ENCODE results near the gene COMP. TPM values are rescaled to one million over a fixed set of nuclear protein-coding genes. Genes with fewer than 3 reads are reported as not detected.

The COMP gene
- total RNA-seq, 1 donor from 2014 or later, result 5.0 TPM

DNA sequence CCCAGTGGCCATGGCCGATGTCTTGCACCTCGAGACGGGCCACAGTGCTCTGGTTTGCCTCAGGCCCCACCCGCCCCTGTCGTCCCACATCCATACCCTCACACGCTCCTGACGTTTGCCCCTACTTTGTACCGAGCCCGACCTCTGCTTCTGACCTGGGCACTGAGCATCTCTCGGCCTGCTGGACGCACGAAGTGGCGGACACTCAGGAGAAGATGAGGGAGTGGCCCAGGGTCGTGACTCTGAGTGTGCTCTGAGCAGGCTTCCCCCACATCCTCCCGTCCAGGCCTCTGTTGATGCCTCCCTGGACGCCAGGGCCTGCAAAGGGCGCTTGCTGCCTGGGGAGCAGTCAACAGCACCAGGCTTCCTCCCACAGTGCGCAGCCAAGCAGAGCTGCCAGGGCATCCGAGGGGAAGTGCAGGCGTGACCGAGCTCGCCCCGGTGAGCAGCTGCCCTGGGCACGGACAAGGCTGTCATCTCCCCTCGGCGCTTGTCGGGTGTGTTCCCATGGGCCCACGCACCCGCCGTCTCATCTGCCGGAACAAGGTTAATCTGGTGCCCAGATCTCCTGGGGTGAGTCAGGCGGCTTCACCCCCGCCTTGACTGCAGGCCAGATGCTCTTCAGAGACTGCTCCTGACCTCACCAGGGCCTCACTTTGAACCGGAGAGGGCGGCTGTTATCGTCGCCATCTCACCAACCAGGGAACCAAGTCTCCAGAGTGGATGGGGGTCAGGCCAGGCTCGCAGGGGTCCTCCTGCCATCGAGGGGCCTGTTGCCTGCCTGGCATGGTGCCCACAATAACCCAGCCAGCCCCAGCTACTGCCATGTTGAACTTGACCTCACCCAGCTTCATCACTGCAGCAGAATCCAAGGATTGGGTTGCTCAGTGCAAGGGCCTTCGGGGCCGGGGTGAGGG, 27.2 kb downstream of the COMP start:
- H3K36me3 ChIP-seq, result peaks cover 0 to 17% of the 10 kb centered on the region in 2 donors
- no peak overlapping the region for H3K27ac ChIP-seq
- no peak for DNase-seq (ENCODE audit: low spot score in 2 of 2)
- H3K27me3 ChIP-seq, result no peaks in the 10 kb centered on the region
- no peaks in the 10 kb centered on the region for H3K9me3 ChIP-seq
- peaks cover 0 to 9% of the 10 kb centered on the region in 2 donors for H3K4me1 ChIP-seq
- H3K4me3 ChIP-seq, result no peak overlapping the region
- intact Hi-C loops (cut with DNase I), result no loop called here
- TF ChIP-seq, protein P1, sequence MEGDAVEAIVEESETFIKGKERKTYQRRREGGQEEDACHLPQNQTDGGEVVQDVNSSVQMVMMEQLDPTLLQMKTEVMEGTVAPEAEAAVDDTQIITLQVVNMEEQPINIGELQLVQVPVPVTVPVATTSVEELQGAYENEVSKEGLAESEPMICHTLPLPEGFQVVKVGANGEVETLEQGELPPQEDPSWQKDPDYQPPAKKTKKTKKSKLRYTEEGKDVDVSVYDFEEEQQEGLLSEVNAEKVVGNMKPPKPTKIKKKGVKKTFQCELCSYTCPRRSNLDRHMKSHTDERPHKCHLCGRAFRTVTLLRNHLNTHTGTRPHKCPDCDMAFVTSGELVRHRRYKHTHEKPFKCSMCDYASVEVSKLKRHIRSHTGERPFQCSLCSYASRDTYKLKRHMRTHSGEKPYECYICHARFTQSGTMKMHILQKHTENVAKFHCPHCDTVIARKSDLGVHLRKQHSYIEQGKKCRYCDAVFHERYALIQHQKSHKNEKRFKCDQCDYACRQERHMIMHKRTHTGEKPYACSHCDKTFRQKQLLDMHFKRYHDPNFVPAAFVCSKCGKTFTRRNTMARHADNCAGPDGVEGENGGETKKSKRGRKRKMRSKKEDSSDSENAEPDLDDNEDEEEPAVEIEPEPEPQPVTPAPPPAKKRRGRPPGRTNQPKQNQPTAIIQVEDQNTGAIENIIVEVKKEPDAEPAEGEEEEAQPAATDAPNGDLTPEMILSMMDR (IDR thresholded peaks at IDR 0.05), result no peak

DNA sequence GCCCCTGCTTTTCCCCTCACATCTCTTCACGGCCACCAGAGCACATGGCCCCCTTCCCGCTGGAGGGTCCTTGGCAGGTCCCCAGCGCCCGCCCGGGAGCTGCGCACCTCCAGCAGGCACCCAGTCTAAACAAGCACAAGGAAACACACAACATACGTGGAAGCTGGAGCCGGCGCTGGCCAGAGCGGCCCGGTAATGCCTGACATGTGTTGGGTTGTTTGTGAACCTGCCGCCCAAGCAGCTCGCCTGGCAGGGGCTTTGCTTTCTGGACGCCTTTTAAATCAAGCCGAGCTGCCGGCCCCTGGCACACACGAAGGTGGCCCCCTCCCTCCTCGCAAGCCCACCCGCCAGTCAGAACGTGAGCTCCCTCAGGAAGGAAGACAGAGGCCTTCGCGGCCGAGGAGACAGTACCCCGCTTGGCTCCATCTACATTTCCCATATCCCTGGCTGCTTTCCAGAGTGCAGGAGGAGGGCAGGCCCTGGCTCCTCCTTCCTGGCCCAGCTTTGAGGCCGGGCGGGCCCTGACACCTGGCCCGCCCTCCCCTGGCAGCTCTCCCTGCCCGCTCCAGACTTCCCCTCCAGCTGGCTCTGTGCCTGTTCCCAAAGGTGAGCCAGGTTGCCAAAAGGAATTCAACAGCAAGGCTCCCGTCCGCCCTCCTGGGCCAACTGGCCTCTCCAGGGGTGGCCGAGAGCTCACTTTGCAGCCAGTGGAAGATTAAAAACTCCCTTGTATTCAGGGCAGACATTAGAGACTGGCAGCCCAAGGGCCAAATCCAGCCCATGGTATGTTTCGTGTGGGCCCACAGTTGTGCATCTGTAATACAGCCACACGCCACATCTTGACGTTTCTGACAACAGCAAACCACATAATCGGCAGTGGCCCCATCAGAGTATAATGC, 28.7 kb downstream of the COMP start:
- TF ChIP-seq, protein P1 (IDR thresholded peaks at IDR 0.05), result no peak
- no peaks in the 10 kb centered on the region for H3K9me3 ChIP-seq
- H3K27me3 ChIP-seq, result no peaks in the 10 kb centered on the region
- peak overlapping the region in 1 of 2 donors; percentile 34 for H3K4me3 ChIP-seq
- peak overlapping the region in 1 of 2 donors; percentile 26 for H3K27ac ChIP-seq
- peaks cover 0 to 6% of the 10 kb centered on the region in 2 donors for H3K36me3 ChIP-seq
- intact Hi-C loops (cut with DNase I), result no loop called here
- peak in 1 of 2 donors; percentile 72 for DNase-seq (ENCODE audit: low spot score in 2 of 2)
- peaks cover 0 to 9% of the 10 kb centered on the region in 2 donors for H3K4me1 ChIP-seq

DNA sequence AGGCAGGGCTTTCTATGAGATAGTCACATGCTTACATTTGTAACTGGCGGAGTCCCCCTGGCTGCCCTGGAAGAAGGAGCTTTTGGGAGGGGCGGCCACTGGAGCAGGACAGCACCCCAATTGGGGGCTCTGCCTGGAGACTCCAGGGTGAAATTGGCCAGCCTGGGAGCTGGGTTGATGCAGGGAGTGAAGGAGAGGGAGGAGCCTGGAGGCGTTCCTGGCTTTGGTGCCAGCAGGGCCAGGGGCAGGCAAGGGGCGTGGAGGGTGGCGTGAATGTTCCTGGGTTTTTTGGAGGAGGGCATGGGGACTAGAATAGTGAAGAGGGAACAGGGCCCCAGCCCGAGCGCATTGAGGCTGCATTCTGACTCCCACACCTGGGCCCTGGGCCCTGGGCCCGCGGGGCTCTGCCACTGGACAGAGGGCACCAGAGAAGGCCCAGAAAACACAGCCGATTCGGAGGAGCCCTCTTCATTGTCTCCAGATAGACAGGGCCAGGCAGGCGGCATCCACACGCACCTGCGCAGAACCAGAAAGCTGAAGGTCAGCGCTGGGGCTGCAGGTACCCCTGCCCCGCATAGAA, 29.5 kb downstream of the COMP start:
- Histone ChIP-seq H3K27ac (no peak overlapping the region), H3K36me3 (peaks cover 0 to 8% of the 10 kb centered on the region in 2 donors), H3K4me1 (peaks cover 0 to 9% of the 10 kb centered on the region in 2 donors), H3K9me3 (no peaks in the 10 kb centered on the region), H3K4me3 (no peak overlapping the region), H3K27me3 (no peaks in the 10 kb centered on the region)
- intact Hi-C loops (cut with DNase I), result no loop called here
- TF ChIP-seq, protein P1 (IDR thresholded peaks at IDR 0.05), result no peak
- no peak for DNase-seq (ENCODE audit: low spot score in 2 of 2)

DNA sequence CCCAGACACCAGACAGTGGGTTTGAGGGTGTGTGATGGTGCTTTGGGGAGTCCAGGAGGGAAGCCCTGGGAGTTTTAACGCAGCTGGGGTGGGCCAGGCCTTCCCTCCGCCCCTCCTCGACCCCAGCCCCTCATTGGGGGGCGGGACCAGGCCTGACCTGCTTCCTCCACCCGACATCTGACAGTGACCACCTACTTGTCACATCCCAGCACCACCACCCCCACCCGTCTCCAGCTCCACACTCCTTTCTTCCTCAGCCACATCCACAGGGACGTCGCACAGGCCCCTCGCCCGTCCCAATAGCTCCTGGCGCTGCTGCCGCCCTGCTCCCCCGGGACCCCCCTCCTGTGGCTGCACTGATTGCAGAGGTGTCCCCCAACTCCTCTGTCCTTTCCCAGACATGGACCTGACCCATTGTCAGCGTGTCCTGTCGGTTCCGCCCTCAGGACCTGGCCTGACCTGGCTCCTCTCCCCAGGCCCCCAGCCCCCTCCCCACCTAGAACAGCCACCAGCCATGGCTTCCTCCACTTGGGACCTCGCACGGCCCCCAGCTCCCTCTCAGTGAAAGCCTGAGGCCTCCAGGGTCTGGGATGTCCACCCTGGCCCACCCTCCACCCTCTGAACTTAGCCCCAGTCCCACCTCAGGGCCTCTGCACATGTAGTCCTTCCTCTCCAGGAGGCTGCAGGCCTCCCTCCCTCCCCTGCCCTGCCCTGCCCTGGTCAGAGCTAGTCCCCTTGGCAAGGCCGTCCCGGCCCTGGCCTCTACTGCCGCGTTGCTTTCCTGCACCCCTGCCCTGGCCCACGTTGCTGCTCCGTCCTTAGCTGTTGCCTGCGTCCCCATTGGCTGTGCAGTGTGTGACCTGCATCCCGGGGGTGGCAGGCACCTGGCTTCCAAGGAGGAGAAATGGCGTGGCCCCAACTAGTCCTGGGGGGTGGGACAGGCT, 30.4 kb downstream of the COMP start:
- no peak for DNase-seq (ENCODE audit: low spot score in 2 of 2)
- intact Hi-C loops (cut with DNase I), result no loop called here
- Histone ChIP-seq H3K36me3 (peaks cover 0 to 7% of the 10 kb centered on the region in 2 donors), H3K4me3 (no peak overlapping the region), H3K4me1 (peaks cover 0 to 9% of the 10 kb centered on the region in 2 donors), H3K27ac (no peak overlapping the region), H3K27me3 (no peaks in the 10 kb centered on the region), H3K9me3 (no peaks in the 10 kb centered on the region)
- TF ChIP-seq, protein P1 (IDR thresholded peaks at IDR 0.05), result no peak
